ENCODE results near the gene UTP18.

DNA sequence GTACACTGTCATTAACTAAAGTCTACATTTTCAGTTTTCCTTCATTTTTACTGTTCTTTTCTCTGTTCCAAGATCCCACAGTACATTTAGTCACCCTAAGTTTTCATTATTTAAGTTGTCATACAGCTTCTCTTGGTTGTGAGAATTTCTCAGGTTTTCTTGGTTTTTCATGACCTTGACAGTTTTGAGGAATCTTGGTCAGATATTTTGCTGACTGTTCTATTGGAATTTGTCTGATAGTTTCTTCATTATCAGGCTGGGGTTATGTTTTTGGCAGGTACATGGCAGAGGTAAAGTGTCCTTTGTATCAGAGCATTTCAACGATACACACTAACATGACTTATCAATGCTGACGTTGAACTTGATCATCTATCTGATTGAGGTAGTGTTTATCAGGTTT, 20.1 kb upstream of the UTP18 start:
- TF ChIP-seq, protein P1, sequence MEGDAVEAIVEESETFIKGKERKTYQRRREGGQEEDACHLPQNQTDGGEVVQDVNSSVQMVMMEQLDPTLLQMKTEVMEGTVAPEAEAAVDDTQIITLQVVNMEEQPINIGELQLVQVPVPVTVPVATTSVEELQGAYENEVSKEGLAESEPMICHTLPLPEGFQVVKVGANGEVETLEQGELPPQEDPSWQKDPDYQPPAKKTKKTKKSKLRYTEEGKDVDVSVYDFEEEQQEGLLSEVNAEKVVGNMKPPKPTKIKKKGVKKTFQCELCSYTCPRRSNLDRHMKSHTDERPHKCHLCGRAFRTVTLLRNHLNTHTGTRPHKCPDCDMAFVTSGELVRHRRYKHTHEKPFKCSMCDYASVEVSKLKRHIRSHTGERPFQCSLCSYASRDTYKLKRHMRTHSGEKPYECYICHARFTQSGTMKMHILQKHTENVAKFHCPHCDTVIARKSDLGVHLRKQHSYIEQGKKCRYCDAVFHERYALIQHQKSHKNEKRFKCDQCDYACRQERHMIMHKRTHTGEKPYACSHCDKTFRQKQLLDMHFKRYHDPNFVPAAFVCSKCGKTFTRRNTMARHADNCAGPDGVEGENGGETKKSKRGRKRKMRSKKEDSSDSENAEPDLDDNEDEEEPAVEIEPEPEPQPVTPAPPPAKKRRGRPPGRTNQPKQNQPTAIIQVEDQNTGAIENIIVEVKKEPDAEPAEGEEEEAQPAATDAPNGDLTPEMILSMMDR (IDR thresholded peaks at IDR 0.05), result no peak
- TF ChIP-seq POLR2A (IDR thresholded peaks at IDR 0.05), result no peak

Data from esophagus squamous epithelium (tissue), 4 donors.